GM20000 (cell line): Measurements from ENCODE around the gene PTPN20.
A peak's percentile ranks its signal among the peaks of the same experiment; 100 is the strongest.
"Not testable (repeated sequence)": the region's sequence is repeated elsewhere in the genome, so short reads cannot be mapped to it uniquely, and the experiment has no call there.

Experiments
- DNase-seq: peaks from one replicate; pipeline ENCODE4 v3.0.0; 2012; ENCODE audit warnings: low spot score
- CTCF ChIP-seq: IDR thresholded peaks from 2 replicates; pipeline ENCODE4 v1.5.1; 2012; ENCODE audit warnings: mild to moderate bottlenecking, control low read depth; ENCODE audit errors: extremely low read depth, missing control alignments

The PTPN20 gene

GRCh38 chr10:46911144-46911876 is at the start of gene PTPN20:
Gene PTPN20 (plus strand): TSS chr10:46911428. CDS start chr10:46932500, 21,072 bp downstream.
- DNase-seq, result not testable (repeated sequence)

GRCh38 chr10:46869716-46870115 is 41.5 kb upstream of the PTPN20 start:
- not testable (repeated sequence) for DNase-seq

- DNase-seq, result not testable (repeated sequence)
Measured at GRCh38 chr10:46871583-46871982, 39.6 kb upstream of the PTPN20 start.

GRCh38 chr10:46875304-46875703 is 35.9 kb upstream of the PTPN20 start:
- not testable (repeated sequence) for DNase-seq

- not testable (repeated sequence) for DNase-seq
Measured at GRCh38 chr10:46876773-46877172, 34.5 kb upstream of the PTPN20 start.

DNA sequence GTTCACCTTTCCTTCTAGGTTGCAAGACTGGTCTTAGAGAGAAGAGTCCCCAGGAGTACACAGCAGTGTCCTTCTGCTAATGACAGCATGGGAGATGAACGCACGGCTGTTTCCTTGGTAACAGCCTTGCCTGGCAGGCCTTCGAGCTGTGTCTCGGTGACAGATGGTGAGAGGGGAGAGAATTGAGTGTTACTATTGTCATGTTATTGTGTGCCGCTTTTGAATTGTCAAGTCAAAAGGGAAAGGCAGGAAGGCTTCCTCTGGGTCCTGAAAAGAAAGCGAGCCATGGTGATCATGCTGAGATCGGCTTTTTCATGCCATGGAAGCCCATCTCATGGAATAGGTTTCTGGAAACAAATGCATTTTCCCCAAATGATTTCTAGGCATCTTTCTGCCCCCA is 32.5 kb upstream of the PTPN20 start:
- not testable (repeated sequence) for DNase-seq

- not testable (repeated sequence) for DNase-seq
- TF ChIP-seq CTCF, result peak; percentile 3
Measured at GRCh38 chr10:46890813-46891611, 20.2 kb upstream of the PTPN20 start.

GRCh38 chr10:46896762-46897692 is 14.2 kb upstream of the PTPN20 start:
- DNase-seq, result not testable (repeated sequence)

GRCh38 chr10:46901247-46901646 is 10.0 kb upstream of the PTPN20 start:
- not testable (repeated sequence) for DNase-seq

GRCh38 chr10:46903874-46904273 is 7.4 kb upstream of the PTPN20 start:
- DNase-seq, result not testable (repeated sequence)

GRCh38 chr10:46906359-46906758 is 4.9 kb upstream of the PTPN20 start:
- DNase-seq, result not testable (repeated sequence)

DNA sequence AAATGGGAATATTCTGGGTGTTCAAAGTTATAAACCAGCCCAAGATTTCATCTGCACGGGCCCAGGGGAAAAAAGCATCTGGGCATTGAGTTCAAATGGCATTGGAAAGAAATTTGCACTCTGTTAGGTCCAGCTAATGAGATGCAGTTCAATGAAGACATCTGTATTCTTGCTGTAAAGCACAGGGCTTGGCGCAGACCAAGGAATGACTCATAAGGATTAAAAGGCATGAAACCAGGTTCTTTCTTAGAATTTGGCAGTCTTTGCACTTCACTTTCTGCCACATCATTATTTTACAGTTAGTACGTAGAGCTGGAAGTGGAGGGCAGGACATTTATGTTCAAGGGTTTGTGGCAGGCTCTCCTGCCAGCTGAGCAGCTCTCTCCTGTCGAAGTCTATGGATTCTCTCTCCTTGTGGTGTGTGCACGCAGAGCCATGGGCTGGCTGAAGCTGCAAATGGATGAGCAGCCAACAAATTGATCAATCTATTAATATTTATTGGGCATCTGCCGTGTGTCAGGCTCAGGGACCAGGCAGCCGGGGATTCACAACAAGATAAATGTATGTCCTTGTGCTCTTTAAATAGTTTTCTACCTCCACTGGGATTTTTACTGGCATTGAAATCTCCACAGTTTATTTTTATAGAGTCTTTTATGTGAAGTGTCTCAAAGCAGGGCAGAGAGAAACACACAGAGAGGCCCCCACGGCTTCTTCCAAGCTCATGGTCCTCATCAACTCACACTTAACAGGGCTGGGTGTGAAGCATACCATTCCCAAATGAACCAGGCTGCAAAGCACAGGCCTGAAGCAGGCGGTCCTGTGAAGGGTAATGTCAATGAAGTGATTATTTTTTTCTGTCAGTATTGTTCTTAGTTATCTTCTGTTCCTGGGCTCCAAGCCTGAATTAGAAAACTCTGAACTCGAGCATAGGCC is 3.8 kb upstream of the PTPN20 start:
- DNase-seq, result not testable (repeated sequence)

DNA sequence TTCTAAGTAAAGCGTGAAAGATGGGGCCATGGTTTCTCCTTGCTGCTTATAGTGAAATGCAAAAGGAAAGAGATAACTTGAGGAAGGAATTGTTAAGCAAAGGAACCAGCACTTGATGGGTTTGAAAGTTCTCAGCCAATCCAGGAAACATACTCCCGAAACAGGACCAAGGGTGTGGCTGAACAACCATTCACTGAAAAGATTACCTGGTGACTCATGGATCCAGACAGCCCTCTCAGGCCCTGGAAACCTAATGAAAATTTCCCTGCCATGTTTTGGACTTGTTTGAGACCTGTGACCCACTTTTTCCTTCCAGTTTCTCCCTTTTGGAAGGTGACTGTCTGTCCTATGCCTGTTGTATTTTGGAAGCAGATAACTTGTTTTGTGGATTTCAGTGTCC is 11.3 kb downstream of the PTPN20 start:
- not testable (repeated sequence) for DNase-seq

DNA sequence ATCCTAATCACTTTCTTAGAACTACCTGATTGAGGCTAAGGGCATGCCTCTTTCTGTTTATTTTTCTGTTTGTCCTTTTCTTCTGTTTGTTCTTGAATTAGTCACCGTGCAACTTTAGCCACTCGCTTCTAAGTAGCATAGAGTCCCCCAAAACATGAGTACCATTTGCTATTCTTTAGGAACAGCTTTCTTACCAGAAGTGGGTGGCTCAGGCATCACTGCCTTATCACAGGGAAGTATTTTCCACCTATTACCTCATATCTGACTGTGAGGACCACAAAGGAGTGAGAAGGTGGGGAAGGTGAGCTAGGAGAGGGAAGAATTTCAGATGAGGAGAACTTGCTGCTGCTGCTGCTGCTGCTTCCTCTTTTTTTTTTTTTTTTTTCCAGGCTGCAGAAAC is 13.9 kb downstream of the PTPN20 start:
- DNase-seq, result not testable (repeated sequence)

DNA sequence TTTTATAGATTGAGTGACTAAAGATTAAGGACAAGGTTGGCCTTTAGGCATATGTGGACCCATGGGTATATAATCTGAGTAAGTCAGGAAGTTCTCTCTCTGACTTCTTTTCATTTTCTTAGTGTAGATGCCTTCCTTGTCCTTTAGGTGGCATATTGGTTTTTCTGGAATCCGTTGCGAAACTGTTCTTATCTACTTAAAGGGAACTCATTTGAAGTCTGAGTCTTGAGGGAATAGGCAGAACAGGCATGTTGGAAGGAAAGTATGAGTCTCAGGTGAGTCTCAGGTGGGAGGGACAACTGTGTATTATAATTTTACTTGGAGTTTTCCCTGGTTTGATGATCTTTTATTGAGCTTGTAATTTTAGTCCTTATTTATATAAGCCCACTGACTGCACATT is 14.6 kb downstream of the PTPN20 start:
- DNase-seq, result not testable (repeated sequence)

DNA sequence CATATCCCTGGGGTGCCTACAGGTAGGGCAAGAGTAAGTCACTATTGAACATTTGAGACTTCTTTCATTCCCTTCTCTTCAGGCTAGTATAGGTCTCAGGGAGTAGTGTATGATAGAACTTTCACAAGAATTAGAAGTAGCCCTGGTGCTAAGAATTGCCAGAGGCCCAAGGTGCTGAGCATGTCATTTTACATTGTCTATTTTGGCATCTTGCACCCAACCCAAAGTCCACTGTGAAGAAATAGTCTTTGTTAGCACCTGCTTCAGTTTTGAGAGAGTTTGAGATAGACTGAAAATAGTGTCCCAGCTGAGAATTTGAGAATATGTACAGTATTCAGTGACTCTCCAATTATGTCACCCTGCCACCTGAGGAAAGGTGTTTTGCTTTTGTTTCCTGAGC is 17.6 kb downstream of the PTPN20 start:
- not testable (repeated sequence) for DNase-seq

GRCh38 chr10:46932383-46932782 is 21.2 kb downstream of the PTPN20 start:
- DNase-seq, result not testable (repeated sequence)

DNA sequence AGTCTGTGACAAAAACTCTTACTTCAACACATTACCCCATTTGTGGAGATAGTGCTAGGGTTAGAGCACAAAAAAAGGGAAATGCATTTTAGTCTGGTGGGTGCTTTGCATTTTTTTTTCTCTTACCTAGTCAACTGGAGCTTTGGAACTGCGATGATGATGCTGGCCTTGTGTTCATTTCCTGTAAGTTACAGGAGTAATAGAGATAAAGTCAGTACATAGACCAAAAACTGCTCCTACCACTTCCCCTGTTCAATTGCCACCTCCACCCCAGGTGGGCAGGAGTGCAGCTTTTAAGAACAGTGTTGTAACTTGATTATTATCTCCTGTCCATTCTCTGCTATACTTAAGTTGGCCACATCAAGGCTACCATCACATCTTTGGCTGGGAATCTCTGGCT is 29.9 kb downstream of the PTPN20 start:
- not testable (repeated sequence) for DNase-seq
